Activated CD8-positive, alpha-beta memory T cell treated with anti-CD3 and anti-CD28 coated beads, Interleukin-2, amount 50 U/mL, for 1 hour (primary cell): Measurements from ENCODE around the gene SCRG1.

Source experiments
- DNase-seq: peaks from one replicate; pipeline ENCODE4 v3.0.0-alpha.2; 2020; ENCODE audit errors: extremely low read depth

SCRG1 gene

DNA sequence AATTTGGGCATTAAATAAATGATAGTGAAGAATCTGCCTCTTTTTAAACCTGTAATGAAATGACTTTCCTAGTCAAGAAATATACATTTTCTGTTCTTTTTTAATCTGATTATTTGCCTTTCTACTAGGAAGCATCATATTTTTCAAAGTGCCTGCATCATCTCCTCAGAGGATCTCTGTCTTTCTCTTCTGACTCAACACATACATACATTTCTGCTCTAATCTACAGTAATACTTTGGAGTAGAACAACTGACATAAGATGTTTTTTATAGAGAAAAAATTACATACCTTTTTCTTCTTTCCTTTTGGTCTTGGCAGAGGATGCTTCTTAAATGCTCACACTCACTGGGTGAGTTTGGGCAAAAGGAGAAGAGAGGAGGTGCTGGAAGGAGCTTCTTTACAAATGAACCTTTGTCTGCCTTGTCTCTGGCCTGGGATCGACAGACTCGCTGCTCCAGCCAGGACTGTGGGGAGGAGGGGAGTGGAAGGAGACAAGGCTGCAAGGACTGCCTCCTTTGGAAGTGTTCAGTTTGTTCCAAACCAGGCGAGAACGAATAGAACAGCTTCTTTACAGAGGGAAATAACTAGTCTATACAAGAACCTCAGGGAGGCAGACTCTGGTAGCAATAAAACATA is at the start of gene SCRG1:
TSS of gene SCRG1 (minus strand) at position 338 of the 637 bp plus-strand sequence. CDS start 7,702 bp downstream, outside the sequence.
- no peak for DNase-seq

DNA sequence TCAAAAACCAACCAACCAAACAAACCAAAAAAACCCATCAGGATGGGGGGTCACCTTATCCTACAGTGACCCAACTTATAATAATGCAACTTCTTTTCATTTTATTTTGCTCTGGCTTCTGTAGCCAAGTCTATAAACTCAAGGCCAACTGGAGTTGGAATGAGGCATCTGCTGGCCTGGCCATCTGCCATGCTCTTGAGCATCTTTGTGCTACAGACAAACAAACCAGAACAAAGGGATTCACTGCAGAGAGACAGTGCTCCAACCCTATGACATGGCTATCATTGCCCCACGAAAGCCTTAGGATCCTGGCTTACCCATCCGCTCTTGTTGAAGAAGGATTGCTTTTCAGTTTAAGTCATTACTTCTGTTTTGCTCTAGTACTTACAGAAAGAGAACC is 49.2 kb upstream of the SCRG1 start:
- DNase-seq: no peak

DNA sequence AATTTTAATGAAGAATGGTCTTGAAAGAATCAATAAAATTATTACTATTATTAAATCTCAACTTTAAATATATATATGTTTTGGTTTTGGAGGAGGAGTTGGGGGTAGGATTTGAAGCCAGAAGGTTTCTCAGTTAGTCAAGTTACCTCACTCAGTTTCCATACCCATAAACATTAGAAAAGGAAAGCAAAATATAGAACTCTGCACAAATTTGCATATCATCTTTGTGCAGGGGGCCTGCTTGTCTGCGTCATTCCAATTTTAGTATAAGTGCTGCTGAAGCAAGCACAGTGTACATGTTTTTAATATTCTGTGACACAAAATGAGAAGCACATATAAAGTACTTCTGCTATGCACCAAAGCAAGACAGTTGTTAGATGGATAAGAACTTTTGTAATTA is 47.5 kb upstream of the SCRG1 start:
- no peak for DNase-seq

DNA sequence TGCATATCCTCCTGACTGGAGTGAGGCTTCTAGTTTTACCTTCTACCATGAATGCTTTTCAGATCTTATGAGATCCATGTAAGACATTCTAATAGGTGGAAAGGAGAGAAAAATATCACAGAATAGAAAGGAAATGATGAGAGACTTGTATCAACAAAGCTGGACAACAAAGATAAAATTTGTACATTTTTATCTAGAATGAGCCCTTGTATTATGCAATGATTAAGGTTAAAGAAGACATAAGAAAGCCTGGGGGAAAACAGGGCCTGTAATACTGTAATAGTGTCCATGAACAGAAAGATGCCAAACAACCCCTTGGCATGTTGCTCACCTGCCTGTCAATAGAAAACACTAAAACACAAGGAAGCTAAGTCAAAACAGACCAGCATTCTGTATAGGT is 44.2 kb upstream of the SCRG1 start:
- no peak for DNase-seq

DNA sequence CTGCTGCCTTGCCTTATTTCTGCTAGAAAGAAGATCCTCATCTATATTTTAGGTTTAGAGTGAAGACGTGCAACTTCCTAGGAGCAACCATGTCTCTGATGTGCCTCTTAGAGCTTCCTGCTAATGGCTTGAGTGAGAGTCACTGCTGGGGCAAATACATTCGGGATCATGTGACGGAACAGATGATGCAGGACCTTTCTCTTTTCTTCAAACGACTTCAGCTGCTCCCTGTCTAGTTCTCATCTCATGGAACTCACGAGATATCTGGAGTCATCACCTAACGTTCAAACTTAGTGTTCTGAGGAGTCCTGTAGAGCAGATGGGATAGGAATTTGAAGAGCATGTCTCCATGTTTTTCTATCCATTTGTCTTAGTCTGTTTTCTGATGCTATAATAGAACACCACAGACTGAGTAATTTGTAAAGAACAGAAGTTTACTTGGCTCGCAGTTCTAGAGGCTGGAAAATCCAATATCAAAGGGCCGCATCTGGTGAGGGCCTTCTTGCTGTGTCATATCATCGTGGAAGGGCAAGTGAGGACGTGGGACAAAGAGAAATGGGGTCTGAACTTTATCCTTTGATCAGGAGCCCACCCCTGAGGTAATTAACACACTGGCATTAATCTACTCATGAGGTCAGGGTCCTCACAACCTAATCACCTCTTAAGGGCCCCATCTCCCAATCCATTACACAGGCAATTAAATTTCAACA is 43.5 kb upstream of the SCRG1 start:
- DNase-seq: no peak

DNA sequence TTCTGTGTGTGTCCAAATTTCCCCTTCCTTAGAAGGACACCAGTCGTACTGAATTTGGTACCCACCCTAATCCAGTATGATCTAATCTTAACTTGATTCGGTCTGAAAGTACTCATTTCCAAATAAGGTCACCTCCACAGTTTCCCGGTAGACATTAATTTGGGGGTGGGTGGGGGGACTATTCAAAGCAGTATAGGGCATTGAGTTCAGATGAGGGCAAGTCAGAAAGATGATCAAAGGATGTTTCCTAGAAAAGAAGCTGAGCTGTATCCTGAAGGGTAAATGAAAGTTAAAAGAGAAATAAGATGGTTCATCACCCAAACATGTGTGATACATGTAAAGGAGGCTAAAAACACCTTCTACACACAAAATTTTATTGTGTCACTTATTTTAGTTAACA is 42.0 kb upstream of the SCRG1 start:
- DNase-seq: no peak

DNA sequence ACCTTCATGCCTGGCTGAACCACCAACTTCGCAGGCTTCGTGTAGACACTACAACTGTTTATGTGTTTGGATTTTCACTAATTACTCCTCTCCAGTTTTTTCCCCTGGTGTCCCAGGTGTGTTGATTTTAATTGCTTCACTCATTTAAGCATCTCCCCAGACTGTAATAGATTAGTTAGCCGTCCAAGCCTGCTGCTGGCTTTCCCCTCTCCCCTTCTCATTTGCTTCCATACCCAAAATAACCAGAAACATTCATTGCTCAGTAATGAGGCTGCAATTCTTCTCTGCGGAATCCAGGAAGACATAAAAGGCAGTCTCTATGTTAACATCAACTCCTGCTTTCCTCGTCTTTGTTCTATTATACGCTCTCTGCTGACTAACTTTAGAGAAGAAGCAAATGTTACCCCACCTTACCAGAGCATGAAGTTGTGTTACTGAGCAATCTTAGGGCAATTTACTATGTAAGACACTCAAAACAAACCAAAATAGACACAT is 37.9 kb upstream of the SCRG1 start:
- DNase-seq: no peak

DNA sequence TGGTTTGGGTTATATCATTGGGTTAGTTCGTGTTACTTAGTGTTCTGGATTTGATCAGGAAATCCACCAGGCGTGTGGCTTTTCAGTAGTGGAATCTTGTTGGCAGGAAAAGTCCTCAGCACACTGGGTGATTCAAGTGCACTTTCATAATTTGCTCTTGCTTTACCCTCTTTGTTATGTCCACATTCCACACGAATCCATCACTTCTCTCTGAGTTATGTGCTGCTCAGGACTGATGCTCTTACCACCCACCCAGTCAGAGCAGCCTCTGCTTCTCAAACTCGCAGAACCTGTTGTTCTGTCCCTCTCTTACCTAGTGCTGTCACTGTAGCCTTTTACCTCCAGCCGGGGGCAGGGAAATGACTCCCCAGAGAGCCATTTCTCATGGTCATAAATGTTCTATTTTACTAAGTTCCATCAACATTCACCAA is 37.2 kb upstream of the SCRG1 start:
- DNase-seq: no peak

DNA sequence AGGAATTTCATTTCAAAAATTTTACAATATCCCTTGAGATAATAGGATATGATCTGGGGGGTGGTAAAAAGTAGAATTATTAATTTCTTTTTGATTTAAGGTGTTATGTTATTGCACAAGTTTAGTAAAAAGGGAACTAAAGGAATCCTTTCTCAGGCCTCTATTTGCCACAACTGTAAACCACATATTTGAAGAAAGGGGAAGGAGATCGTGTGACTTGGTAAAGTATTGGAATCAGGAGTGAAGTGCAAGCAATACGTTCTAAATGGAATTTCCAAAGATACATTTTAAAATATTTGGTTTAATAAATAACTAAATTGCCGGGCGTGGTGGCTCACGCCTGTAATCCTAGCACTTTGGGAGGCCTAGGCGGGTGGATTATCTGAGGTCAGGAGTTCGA is 35.3 kb upstream of the SCRG1 start:
- DNase-seq: no peak

DNA sequence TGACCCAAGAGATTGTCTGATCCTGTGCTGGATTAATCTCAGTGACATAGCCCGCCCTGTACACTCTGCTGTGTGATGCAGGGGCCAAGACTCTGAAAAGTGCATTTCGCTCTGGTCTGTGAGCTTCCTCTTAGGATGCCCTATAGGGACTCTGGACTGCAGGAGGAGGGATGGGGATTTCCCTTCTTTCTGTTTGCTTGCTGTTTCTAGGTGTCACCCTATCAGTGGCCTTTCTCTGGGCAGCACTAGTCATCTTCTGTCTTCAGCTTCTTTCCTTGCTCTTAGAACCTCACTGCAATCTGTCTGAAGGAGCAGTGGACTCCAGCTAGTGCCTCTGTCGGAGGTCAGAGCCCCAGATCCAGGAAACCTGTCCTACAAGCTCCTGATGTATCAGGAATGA is 34.5 kb upstream of the SCRG1 start:
- no peak for DNase-seq

DNA sequence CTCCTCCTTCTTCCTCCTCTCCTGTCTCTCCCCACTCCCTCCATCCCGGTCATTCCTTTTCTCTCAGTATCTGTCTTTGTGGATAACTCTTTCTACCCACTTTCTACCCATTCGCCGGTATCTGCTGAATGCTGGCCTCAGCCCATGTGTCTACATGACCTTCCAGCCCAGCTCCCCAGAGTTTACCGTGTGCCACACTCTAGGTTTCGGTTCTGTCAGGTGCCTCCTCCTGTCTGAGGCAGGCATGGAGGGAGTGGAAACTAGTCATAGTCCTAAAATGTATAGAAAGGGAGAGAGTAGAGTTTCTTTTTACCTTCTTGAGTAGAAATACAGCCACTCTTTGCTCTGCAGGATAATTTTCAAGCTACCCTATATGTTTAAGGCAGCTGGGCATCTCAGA is 33.5 kb upstream of the SCRG1 start:
- no peak for DNase-seq

DNA sequence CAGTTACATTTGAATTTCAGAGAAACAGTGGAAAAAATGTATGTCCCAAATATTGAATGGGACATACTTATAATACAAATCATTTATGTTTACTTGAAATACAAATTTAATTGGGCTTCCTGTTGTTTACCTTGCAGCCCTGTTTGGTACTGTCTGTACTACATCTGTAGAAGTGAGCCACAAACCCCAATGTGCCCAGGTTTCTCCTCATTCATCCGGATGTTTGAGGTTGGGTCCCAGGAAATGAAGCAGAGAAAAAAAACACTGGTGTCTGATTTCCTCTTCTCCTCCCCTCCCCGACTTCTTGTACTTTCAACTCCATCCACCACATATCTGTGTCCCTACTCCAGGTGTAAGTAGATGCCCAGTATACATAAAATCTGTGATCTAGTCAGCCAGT is 27.1 kb upstream of the SCRG1 start:
- DNase-seq: no peak

DNA sequence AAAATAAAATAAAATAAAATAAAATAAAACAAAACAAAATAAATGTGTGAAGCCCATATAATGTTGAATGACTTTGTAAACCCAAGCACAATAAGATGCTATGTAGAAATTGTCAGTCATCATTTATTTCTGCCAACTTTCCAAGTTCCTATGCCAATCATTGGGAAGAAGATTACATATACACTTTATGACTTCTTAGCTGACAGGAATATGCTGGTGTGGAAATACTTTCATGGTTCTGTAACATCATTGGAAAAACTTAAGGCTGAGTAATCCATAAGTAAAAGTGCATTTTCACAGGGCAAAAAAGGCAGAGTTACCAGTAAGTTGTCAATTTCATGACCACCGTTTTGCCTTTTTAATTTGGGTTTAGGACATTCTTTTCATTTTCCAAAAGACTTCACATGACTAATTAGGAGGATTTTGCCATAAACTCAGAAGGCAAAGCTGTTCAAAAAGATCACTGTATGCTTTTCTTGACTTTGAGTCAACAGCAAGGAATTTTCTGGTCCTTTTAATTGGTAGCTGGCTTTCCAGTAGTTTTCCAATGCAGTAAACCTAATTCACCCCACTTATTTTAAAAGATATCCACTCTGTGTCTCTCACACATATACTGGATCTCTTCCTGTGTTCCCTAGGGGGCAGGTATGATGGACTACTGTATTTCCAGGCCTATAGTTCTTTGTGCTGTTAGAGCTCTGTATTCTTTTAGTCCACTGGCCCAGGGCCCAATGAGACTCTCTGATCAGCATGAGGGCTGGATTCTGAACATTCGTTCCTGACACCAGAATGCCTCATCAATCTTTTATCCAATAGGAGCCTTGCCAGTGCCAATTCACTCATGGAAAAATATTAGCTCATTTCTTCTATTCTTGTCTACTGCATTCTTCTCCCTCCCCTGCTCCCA is 26.2 kb upstream of the SCRG1 start:
- no peak for DNase-seq

DNA sequence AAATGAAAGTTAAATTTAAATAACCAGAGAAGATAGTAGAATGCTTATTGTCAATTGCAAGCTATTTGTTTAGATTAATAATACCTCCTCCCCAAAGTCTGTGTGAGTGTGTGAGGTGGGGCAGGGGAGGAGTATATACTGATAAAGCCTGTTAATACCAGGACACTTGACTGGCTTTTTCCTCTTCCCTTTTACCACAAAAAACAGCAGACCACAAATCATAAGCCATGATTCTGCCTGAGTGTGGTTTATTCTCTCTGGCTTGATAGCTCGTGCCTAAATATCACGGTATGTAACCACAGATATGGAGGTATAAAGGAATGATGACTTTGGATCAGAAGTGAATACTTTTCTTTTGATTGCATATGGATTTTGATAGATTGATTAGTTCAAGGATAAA is 21.9 kb upstream of the SCRG1 start:
- no peak for DNase-seq

DNA sequence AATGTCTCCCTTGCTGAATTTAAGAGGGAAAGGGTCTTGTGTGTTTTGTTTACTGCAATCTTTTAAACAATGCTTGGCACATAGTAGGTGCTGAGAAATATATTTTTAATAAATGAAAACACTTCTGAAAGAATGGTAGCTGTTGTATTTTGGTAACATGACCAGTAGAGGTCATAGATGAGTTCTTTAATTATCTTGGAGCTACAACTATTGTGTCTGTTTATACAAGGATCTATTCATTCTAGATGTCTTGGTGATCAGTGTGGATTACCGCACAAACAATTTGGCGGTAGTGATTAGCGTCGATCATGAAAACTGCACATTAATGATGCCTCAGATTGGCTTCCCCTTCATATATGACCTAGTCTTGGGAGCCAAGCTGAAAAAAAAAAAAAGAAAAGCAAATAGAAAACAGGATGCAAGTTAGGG is 21.4 kb upstream of the SCRG1 start:
- DNase-seq: no peak

DNA sequence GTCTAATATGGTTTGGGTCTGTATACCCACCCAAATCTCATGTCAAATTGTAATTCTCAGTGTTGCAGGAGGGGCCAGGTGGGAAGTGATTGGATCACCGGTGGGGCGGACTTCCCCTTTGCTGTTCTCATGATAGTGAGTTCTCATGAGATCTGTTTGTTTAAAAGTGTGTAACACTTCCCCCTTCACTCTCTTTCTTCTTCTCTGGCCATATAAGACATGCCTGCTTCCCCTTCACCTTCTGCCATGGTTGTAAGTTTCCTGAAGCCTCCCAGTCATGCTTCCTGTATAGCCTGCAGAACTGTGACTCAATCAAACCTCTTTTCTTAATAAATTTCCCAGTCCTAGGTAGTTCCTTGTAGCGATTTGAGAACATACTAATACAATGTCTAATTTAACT is 19.7 kb upstream of the SCRG1 start:
- no peak for DNase-seq

DNA sequence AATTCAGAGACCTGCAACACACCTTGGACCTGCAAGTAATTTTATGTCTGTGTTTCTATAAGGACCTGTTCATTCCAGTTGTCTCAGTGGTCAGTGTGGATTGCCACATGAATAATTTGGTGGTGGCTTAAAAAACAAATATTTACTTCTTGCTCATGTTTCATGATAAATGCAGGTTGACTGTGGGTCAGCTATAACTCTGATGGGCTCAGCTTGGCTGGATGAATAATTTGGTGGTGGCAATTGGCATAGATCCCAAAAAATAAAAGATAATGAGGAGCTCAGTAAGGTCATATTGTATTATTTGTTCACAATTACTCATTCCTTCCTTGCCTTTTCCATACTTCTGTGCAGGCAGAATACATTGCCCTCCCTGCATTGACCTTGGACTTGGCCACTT is 18.9 kb upstream of the SCRG1 start:
- DNase-seq: no peak

DNA sequence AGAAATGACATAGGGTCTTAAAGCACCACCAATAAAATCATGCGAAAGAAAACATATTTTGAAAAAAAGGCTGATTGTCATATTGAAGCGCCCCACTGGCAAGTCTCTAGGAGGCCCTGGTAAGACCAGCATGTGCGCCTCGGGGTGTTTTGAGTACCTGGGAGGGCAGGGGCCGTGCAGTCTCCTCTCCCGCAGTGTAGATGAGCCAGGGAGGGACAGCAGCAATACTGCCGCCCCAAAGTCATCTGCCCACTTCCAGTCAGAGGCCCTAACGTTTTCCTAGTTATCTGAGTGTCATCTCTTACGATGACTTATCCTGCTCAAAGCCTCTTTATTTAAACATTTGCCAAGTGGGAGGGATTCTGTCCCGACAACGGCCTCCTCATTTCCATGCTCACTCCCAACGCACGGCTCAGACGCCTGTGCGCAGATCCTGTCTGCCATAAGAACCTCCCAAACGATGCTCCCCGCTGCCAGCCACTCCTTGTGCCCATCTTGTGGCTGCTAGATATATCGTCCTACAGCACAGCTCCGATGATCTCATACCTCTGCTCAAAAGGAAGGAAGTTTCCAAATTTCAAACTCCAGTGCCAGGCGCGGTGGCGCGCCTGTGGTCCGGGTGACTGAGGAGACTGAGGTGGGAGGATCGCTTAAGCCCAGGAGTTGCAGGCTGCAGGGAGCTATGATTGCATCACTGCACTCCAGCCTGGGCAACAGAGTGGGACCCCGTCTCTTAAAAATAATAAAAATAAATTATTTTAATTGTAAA is 17.2 kb upstream of the SCRG1 start:
- DNase-seq: no peak

DNA sequence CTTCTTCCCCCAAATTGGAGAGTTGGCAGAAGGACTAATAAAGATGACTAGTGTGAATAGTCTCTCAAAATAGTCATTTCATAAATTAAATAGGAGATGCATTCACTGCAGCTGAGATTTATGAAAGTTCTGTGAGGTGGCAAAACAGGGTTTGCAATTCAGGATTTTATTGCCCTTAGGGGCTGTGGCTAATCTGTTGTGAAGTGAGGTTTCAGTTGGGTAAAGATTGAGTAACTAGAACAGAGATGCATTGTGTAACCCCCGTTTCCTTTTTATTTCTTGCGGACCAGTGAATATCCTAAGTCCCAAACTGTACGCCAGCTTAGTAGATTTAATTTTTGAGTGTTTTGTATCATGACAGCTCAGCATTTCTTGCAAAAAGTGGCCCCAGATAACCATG is 16.2 kb upstream of the SCRG1 start:
- no peak for DNase-seq

DNA sequence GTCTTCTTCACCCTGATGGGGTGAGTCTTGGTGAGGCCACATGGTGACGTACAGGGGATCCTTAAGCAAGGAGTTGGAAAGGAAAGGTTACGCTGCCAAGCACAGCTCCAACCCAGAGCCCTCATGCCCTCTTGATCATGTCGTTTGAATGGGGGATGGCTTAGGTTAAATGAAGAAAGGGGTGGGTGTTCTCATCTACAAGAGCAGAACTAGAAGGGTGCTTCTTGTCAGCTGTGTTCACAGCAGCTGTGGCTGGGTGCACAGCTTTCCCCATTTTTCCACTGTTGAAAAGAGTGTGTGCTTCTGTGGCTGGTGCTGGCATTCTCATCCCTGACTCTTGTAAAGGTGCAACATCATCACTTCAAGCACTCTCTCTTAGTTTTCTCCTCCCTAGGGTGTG is 15.5 kb upstream of the SCRG1 start:
- no peak for DNase-seq

DNA sequence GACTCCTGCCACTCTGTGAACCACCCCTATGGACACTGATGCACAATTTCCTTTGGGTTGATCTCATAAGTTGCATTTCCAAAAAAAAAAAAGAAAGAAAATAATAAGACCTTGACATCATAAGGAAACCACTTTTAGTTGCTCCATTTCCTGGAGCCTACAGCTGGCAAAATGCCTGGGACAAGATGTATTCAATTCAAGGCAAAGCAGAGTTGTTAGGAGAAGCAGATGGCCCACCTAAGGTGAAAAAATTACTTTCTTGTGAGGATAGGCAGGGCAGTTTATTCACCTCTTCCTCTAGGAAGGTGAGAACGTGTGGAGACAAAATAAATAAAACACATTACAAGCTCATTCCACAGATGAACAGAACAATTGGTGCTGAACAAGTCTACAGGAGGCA is 14.1 kb upstream of the SCRG1 start:
- no peak for DNase-seq
